ENCODE measurements around the gene ADAP2.

Gene ADAP2

DNA sequence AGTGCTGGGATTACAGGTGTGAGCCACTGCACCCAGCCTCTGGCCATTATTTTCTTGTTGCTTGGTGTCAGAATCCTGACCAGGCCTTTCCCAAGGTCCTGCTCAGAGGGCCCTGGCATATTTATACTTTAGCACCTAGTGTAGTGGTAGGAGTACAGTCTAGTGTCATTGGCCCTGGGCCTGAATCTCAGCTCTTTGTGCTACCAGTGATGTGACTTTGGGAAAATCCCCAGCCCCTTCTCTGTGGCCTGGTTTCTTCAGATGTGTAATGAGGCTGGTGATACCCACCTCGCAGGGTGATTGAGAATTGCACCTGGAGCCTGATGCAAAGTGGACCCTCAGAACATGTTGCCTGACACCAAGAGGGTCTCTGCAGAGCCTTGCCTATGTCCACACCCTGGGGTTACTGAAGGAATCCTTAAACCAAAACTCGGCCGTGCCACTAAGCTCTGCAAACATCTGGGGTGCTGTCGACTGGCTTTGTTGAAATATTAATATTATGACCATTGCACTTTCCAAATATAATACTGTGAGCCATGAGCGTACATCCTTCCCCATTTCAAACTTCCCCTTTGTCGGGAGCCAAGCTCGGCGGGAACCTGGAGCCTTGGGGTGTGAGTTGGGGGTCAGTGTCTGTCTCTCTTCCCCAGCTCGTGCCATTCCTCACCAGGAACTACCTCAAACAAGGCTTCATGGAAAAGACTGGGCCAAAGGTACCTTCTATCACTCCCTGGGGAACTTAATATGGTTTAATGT is 31.1 kb downstream of the ADAP2 start:
- no peaks in the 10 kb centered on the region for H3K36me3 ChIP-seq
- TF ChIP-seq, protein P1, sequence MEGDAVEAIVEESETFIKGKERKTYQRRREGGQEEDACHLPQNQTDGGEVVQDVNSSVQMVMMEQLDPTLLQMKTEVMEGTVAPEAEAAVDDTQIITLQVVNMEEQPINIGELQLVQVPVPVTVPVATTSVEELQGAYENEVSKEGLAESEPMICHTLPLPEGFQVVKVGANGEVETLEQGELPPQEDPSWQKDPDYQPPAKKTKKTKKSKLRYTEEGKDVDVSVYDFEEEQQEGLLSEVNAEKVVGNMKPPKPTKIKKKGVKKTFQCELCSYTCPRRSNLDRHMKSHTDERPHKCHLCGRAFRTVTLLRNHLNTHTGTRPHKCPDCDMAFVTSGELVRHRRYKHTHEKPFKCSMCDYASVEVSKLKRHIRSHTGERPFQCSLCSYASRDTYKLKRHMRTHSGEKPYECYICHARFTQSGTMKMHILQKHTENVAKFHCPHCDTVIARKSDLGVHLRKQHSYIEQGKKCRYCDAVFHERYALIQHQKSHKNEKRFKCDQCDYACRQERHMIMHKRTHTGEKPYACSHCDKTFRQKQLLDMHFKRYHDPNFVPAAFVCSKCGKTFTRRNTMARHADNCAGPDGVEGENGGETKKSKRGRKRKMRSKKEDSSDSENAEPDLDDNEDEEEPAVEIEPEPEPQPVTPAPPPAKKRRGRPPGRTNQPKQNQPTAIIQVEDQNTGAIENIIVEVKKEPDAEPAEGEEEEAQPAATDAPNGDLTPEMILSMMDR (IDR thresholded peaks at IDR 0.05; ENCODE audit: low read depth, low read length), result no peak
- no peak overlapping the region for H3K4me3 ChIP-seq (ENCODE audit: low read depth, low read length)
- H3K9me3 ChIP-seq, result no peaks in the 10 kb centered on the region
- no peak for DNase-seq
- no peaks in the 10 kb centered on the region for H3K27me3 ChIP-seq
- H3K4me1 ChIP-seq, result no peaks in the 10 kb centered on the region

DNA sequence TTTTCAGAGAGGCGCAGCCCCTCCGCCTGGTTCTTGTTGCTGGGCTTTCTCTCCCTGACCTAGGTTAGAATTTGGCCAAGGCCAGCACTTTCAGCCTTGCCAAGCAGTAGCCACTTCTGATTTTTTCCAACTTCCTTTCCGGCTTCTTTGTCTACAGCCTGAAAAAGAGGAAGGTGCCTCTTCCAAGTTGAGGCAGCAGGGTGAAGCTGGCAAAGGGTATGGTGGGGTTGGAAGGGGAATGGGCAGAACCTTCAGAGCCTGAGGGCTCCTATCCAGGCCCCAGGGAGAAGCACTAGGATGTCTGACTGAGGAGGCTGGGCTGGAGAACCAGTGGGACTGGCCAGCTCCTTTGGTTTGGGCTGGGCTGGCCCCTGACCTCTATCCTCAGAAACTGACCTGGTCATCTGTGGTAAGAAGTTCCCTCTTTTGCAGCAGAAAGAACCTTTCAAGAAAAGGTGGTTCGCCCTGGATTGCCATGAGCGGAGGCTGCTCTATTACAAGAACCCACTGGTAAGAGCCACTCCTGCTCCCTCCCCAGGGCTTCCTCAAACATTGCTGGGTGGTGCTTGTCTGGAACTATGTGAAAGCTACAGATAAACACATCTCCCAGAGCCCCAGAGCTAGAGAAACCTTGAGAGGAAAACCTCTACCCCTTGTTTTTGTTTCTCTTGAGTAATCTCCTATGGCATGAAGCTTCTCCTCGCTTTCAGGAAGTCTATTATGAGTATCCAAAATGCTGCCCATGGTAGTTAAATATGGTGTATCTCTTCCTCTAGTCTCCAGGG is 32.5 kb downstream of the ADAP2 start:
- no peaks in the 10 kb centered on the region for H3K9me3 ChIP-seq
- no peak overlapping the region for H3K4me3 ChIP-seq (ENCODE audit: low read depth, low read length)
- H3K4me1 ChIP-seq, result no peaks in the 10 kb centered on the region
- TF ChIP-seq, protein P1 (IDR thresholded peaks at IDR 0.05; ENCODE audit: low read depth, low read length), result no peak
- H3K27me3 ChIP-seq, result no peaks in the 10 kb centered on the region
- no peaks in the 10 kb centered on the region for H3K36me3 ChIP-seq
- no peak for DNase-seq

GRCh38 chr17:30956764-30957374 is 35.1 kb downstream of the ADAP2 start:
- no peak for DNase-seq
- TF ChIP-seq, protein P1 (IDR thresholded peaks at IDR 0.05; ENCODE audit: low read depth, low read length), result no peak
- no peaks in the 10 kb centered on the region for H3K4me1 ChIP-seq
- H3K9me3 ChIP-seq, result no peaks in the 10 kb centered on the region
- H3K36me3 ChIP-seq, result no peaks in the 10 kb centered on the region
- no peak overlapping the region for H3K4me3 ChIP-seq (ENCODE audit: low read depth, low read length)
- H3K27me3 ChIP-seq, result no peaks in the 10 kb centered on the region

DNA sequence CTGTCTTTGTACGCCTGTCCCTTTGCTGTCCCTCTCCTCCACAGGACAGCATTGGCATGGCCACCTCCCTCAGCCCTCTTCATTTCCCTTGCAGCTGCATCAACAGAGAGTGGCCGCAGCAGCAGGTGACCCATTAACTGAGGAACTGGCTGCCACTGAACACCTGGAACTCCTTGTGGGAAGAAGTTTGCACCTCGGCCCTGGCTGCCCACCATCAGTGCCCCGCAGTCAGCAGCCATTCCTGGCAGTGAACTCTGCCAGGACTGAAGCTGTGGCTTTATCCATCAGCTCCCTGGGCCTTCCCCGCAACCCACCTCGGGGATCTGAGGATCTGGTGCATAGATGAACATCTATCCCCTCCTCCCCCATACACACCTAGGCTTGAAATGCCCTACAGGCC is 36.0 kb downstream of the ADAP2 start:
- no peaks in the 10 kb centered on the region for H3K27me3 ChIP-seq
- TF ChIP-seq, protein P1 (IDR thresholded peaks at IDR 0.05; ENCODE audit: low read depth, low read length), result no peak
- no peaks in the 10 kb centered on the region for H3K36me3 ChIP-seq
- no peaks in the 10 kb centered on the region for H3K4me1 ChIP-seq
- no peak overlapping the region for H3K4me3 ChIP-seq (ENCODE audit: low read depth, low read length)
- no peaks in the 10 kb centered on the region for H3K9me3 ChIP-seq
- DNase-seq, result no peak

DNA sequence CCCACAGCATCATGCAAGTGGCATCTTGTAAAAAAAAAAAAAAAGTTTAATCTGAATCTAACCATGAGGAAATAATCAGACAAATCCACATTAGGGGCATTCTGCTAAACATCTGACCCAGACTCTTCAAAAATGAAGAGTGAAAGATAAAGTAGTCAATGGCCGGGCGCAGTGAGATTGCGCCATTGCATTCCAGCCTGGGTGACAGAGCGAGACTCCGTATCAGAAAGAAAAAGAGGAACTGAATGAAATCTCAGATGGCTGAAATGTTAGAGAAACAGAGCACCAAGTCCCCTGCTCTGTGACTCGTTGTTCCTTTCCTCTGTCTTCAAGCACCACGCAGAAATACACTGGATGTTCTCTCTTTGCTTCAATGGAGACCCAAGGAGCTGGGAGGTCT is 36.4 kb downstream of the ADAP2 start:
- TF ChIP-seq, protein P1 (IDR thresholded peaks at IDR 0.05; ENCODE audit: low read depth, low read length), result no peak
- H3K36me3 ChIP-seq, result no peaks in the 10 kb centered on the region
- H3K27me3 ChIP-seq, result no peaks in the 10 kb centered on the region
- H3K4me1 ChIP-seq, result no peaks in the 10 kb centered on the region
- H3K4me3 ChIP-seq (ENCODE audit: low read depth, low read length), result no peak overlapping the region
- no peaks in the 10 kb centered on the region for H3K9me3 ChIP-seq
- DNase-seq, result no peak
